Fibroblast of mammary gland (primary cell): ENCODE data around the gene DNAH7.
"Not testable (repeated sequence)": the region's sequence is repeated elsewhere in the genome, so short reads cannot be mapped to it uniquely, and the experiment has no call there.

ENCODE experiments used
- DNase-seq: peaks from one replicate; pipeline ENCODE4 v3.0.0-alpha.2; 2010; ENCODE audit warnings: low read depth
- H3K4me3 ChIP-seq: 2 replicates; pipeline ENCODE4 v1.5.1; 2011; ENCODE audit warnings: low read depth, mild to moderate bottlenecking, low read length, moderate library complexity; ENCODE audit not compliant: control insufficient read depth
- CTCF ChIP-seq: conservative IDR thresholded peaks from 2 replicates; pipeline ENCODE4 v1.5.1; 2011; ENCODE audit warnings: low read depth, low read length, inconsistent platforms; ENCODE audit not compliant: control insufficient read depth, insufficient read depth

DNAH7 gene

GRCh38 chr2:195696012-195696411, 372.6 kb downstream of the DNAH7 start:
- DNase-seq: no peak
- TF ChIP-seq CTCF: no peak
- H3K4me3 ChIP-seq: no peak overlapping the region

DNA sequence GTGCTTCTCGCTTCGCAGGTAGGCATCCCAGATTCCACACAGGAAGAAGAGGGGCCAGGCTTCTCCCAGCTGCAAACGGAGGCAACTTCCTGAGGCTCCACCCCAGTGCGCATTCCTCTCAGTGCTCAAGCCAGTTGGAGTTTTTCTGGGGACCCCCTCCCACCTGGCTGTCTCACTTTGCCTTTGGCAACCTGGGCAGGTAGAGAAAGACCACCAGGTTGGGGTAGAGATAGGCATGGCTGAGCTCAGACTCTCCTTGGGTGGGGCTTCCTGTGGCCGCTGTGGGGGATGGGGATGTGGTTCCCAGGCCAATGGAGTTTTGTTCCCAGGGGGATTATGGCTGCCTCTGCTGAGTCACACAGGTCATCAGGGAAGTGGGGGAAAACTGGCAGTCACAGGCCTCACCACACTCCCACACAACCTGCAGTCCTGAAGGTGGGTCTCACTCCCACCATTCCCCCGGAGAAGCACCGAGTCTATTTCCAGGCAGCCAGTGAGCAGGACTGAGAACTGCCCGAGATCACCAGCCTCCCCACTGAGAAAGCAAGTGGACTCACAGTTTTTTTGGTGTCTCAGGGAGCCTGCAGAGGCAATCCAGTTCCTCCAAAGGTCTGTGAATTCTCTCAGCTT, 373.5 kb downstream of the DNAH7 start:
- TF ChIP-seq CTCF: no peak
- DNase-seq: no peak
- H3K4me3 ChIP-seq: no peak overlapping the region

DNA sequence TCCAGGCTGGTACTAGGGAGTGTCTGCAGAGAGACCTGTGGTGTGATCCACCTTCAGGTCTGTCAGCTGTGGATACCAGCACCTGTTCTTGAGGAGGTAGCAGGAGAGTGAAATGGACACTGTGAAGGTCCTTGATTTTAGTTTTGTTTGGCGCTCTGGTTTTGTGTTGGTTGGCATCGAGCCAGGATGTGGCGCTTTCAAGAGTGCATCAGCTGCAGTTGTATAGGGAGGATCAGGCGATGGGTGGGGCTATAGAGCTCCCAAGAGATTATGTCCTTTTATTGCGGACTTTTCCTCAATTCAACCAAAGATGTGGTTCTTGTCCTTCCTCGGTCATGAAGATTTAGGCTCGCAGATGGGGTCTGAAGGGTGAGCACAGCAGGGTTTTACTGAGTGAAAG, 374.1 kb downstream of the DNAH7 start:
- no peak for DNase-seq
- H3K4me3 ChIP-seq: no peak overlapping the region
- no peak for TF ChIP-seq CTCF

DNA sequence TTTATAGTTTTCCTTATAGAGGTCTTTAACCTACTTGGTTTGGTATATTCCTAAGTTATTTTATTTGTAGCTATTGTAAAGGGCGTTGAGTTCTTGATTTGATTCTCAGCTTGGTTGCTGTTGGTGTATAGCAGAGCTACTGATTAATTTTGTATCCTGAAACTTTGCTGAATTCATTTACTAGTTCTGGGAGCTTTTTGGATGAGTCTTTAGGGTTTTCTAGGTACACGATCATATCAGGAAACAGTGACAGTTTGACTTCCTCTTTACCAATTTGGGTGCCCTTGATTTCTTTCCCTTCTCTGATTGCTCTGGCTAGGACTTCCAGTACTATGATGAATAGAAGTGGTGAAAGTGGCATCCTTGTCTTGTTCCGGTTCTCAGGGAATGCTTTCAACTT, 376.1 kb downstream of the DNAH7 start:
- not testable (repeated sequence) for H3K4me3 ChIP-seq, DNase-seq
